ENCODE measurements around the gene GPC4.

The GPC4 gene

GRCh38 chrX:133437356-133437755, 22.1 kb upstream of the GPC4 start:
- Histone ChIP-seq H3K27me3 (no peaks in the 10 kb centered on the region), H3K4me3 (no peak overlapping the region), H3K4me1 (no peaks in the 10 kb centered on the region), H3K9me3 (no peaks in the 10 kb centered on the region), H3K36me3 (no peaks in the 10 kb centered on the region), H3K27ac (no peak overlapping the region)
- TF ChIP-seq CTCF (IDR thresholded peaks at IDR 0.05), result no peak
- intact Hi-C loops (cut with DNase I; ENCODE audit: low total_unique reads), result no loop called here
- DNase-seq, result no peak

- Histone ChIP-seq H3K27me3 (no peaks in the 10 kb centered on the region), H3K36me3 (no peaks in the 10 kb centered on the region), H3K4me1 (no peaks in the 10 kb centered on the region), H3K9me3 (no peaks in the 10 kb centered on the region), H3K4me3 (no peak overlapping the region), H3K27ac (no peak overlapping the region)
- TF ChIP-seq CTCF (IDR thresholded peaks at IDR 0.05), result no peak
- intact Hi-C loops (cut with DNase I; ENCODE audit: low total_unique reads), result no loop called here
- DNase-seq, result no peak
Observed at GRCh38 chrX:133435544-133436124, 20.3 kb upstream of the GPC4 start.

GRCh38 chrX:133434197-133434820, 19.0 kb upstream of the GPC4 start:
- no peaks in the 10 kb centered on the region for H3K4me1 ChIP-seq
- TF ChIP-seq CTCF (IDR thresholded peaks at IDR 0.05), result no peak
- intact Hi-C loops (cut with DNase I; ENCODE audit: low total_unique reads), result no loop called here
- no peaks in the 10 kb centered on the region for H3K36me3 ChIP-seq
- H3K9me3 ChIP-seq, result no peaks in the 10 kb centered on the region
- no peaks in the 10 kb centered on the region for H3K27me3 ChIP-seq
- H3K27ac ChIP-seq, result no peak overlapping the region
- H3K4me3 ChIP-seq, result no peak overlapping the region
- no peak for DNase-seq

GRCh38 chrX:133419911-133420310, 4.6 kb upstream of the GPC4 start:
- H3K27ac ChIP-seq, result no peak overlapping the region
- no peak overlapping the region for H3K4me3 ChIP-seq
- DNase-seq, result no peak
- intact Hi-C loops (cut with DNase I; ENCODE audit: low total_unique reads), result no loop called here
- H3K9me3 ChIP-seq, result no peaks in the 10 kb centered on the region
- no peak for TF ChIP-seq CTCF (IDR thresholded peaks at IDR 0.05)
- no peaks in the 10 kb centered on the region for H3K36me3 ChIP-seq
- no peaks in the 10 kb centered on the region for H3K4me1 ChIP-seq
- no peaks in the 10 kb centered on the region for H3K27me3 ChIP-seq

- intact Hi-C loops (cut with DNase I; ENCODE audit: low total_unique reads), result no loop called here
- no peaks in the 10 kb centered on the region for H3K36me3 ChIP-seq
- no peaks in the 10 kb centered on the region for H3K4me1 ChIP-seq
- H3K9me3 ChIP-seq, result no peaks in the 10 kb centered on the region
- H3K27ac ChIP-seq, result no peak overlapping the region
- no peak for TF ChIP-seq CTCF (IDR thresholded peaks at IDR 0.05)
- no peak overlapping the region for H3K4me3 ChIP-seq
- no peak for DNase-seq
- no peaks in the 10 kb centered on the region for H3K27me3 ChIP-seq
Observed at GRCh38 chrX:133418588-133418987, 3.3 kb upstream of the GPC4 start.
